HCT116 (cell line): ENCODE measurements around the gene NTRK3.

Experiments used
- CEBPB ChIP-seq: IDR thresholded peaks from 2 replicates; pipeline ENCODE4 v1.6.1; 2012; ENCODE audit warnings: low read depth
- EZH2 ChIP-seq: fragments of 200-600 bp; sonication (generic); IDR thresholded peaks from 2 replicates; pipeline ENCODE4 v1.6.1; 2017; ENCODE audit warnings: antibody characterized with exemption, mixed run types
- EZH2phosphoT487 ChIP-seq: fragments of 200-600 bp; IDR thresholded peaks from 2 replicates; pipeline ENCODE4 v1.6.1; 2018; ENCODE audit warnings: antibody characterized with exemption, borderline replicate concordance
- JUND ChIP-seq: IDR thresholded peaks from 2 replicates; pipeline ENCODE4 v1.6.1; 2012
- RAD21 ChIP-seq: IDR thresholded peaks from 2 replicates; pipeline ENCODE4 v1.6.1; 2012; ENCODE audit warnings: low read depth, mild to moderate bottlenecking
- ZNF274 ChIP-seq: fragments of 200-500 bp; sonication (Bioruptor generic); IDR thresholded peaks from 2 replicates; pipeline ENCODE4 v1.6.1; 2014; ENCODE audit warnings: mild to moderate bottlenecking, low read depth, low read length, inconsistent platforms
- TF ChIP-seq, protein P1 (sequence below), 3 experiments: fragments of 200-600 bp in 1 of 3; sonication (generic) in 1 of 3; IDR thresholded peaks in 2 of 3; conservative IDR thresholded peaks in 1 of 3; 2 replicates each; pipeline ENCODE4 v1.5.1; 2012 to 2017; ENCODE audit warnings: low read depth in 2 of 3, low read length in 2 of 3, antibody characterized with exemption in 1 of 3, borderline replicate concordance in 1 of 3, control low read depth in 1 of 3, mild to moderate bottlenecking in 1 of 3, mixed read lengths in 1 of 3, mixed run types in 1 of 3, moderate library complexity in 1 of 3; ENCODE audit not compliant: insufficient read depth in 1 of 3
- TF ChIP-seq, protein P2 (sequence below): IDR thresholded peaks from 2 replicates; pipeline ENCODE4 v1.6.1; 2012

DNA sequence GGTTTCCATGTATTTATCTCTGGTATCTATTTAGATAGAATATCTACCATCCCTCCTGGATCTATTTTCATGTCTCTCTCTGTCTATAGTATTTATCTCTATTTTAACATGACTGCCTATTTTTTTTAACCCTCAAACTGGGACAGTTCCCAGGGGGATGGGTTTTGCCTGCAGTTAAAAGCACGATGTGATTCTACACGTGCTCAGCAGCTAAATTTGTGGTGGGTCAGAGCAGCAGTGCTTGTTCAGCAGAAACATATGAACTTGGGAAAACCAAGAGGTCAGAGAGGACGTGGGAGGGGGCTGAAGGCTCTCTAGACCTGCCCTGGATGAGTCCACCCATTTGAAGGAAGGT, 189.2 kb downstream of the NTRK3 start:
- TF ChIP-seq, protein P1, sequence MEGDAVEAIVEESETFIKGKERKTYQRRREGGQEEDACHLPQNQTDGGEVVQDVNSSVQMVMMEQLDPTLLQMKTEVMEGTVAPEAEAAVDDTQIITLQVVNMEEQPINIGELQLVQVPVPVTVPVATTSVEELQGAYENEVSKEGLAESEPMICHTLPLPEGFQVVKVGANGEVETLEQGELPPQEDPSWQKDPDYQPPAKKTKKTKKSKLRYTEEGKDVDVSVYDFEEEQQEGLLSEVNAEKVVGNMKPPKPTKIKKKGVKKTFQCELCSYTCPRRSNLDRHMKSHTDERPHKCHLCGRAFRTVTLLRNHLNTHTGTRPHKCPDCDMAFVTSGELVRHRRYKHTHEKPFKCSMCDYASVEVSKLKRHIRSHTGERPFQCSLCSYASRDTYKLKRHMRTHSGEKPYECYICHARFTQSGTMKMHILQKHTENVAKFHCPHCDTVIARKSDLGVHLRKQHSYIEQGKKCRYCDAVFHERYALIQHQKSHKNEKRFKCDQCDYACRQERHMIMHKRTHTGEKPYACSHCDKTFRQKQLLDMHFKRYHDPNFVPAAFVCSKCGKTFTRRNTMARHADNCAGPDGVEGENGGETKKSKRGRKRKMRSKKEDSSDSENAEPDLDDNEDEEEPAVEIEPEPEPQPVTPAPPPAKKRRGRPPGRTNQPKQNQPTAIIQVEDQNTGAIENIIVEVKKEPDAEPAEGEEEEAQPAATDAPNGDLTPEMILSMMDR (IDR thresholded peaks at IDR 0.05 in 2 of 3, conservative IDR thresholded peaks at IDR 0.05 in 1 of 3; ENCODE audit: borderline replicate concordance in 1 of 3, insufficient read depth in 1 of 3, low read depth in 2 of 3, low read length in 2 of 3), result no peak
- TF ChIP-seq, protein P2, sequence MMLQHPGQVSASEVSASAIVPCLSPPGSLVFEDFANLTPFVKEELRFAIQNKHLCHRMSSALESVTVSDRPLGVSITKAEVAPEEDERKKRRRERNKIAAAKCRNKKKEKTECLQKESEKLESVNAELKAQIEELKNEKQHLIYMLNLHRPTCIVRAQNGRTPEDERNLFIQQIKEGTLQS, result no peak
- TF ChIP-seq CEBPB, result no peak
- TF ChIP-seq EZH2, result no peak
- TF ChIP-seq RAD21, result no peak
- no peak for TF ChIP-seq EZH2phosphoT487
- TF ChIP-seq JUND, result no peak
- no peak for TF ChIP-seq ZNF274
